GM18858 (cell line): ENCODE measurements around the gene MRPL11.

Source experiments
- ATAC-seq: cut with Tn5 transposase; IDR thresholded peaks from one replicate; pipeline ENCODE4 v1.9.1; 2021; ENCODE audit not compliant: unreplicated experiment

Gene MRPL11

DNA sequence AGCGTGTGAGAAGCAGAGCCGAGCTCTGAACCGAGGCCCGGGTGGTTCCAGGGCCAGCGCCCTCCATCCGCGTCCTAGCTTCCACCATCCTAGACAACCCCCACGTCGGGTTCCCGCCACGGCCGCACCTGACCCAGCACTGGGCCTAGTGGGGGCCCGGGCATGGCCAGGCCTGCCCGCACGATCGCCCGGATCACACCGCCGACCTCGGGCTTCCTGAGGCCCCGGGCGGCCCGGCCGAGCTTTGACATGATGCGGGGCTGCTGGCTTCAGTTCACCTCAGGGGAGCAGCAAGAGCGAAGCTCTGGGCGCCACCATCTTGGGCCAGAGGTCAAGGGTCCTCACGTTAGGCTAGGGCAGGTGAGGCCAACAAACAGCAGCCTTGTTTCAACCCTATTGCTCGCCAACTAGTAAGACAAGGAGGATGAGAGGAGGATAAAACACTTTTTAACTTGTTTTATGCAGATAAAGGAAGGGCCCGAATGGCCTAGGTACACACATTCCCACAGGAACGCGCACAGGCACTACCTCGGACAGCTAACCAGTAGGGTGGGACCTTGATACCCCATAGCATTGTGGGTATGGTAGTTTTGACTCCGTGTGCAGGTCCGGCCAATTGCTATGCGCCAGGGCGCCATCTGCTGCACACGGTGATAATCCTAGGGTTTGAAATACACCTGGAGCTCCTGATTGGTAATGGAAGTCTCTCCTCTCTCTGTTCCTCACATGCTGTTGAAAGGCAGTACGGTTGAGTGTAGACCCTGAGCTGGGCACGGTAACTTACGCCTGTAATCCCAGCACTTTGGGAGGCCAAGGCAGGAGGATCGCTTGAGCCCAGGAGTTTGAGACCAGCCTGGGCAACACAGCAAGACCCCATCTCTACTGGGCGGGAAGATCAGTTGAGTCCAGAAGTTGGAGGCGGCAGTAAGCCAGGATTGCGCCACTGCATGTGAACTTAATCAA is at the start of gene MRPL11:
MRPL11 (minus strand) TSS at position 345 of the 963 bp plus-strand sequence; CDS start at position 251, 94 bp downstream.
- ATAC-seq = peak; percentile 88

DNA sequence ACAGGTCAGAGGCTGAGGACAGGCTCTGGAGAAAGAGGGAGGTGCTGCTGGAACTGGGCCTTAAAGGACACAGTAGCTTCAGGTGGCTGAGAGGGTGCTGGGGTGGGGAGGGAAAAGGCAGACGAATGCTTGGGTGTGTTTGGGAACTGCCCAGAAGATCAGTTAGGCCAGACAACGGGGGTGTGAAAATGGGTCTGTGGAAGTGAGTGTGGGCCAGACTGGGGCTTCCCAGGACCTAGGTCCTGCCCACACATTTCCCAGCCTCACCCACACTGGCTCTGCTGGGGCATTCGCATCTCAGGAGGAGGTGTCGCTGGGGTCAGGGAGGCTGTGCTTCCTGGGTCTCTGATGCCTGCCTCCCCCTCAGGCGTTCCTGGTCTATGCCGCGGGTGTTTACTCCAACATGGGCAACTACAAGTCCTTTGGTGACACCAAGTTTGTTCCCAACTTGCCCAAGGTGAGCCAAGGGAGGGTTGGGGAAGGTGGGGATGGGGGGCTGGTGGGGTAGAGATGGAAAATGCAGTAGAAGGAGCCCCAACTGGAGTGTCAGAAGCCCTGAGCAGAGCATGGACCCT is 46.2 kb upstream of the MRPL11 start:
- no peak for ATAC-seq

DNA sequence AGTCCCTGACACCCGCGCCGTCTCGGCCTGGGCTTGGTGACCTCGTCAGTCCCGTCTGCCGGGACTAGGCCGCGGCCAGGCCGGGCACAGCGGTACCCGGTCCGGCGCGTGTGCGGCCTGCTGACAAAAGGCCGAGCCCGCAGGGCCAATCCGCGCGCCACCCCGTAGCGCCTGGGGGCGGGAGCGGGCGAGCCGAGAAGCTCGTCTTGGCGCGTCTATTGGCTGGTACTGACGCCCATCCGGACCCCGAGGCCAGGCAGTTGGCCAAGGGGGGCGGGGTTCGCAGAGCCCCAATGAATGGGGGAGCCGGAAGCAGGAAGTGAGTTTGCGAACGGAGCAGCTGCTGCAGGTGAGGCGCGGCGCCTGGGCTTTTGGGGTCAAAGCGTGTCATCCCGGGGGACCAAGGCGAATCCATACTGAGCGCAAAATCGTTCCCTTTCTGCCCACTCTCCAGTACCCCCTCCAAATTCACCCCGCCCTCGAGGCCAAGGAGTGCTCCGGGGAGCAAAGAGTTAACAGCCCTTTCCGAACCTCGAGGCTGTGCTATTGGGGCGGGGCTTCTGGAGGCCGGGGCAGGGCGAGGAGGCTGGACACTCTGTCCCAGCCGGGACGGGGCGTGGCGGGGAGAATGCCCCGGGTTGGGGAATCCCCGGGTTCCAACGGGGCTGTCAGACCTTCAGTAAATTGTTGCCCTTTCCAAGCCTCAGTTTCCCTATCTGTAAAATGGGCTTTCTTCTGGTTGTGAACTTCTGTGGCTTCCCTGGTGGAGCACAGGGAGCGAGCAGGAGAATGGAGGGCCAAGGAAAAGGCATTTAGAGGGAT is 41.7 kb upstream of the MRPL11 start, which contains the start of gene DPP3:
DPP3 (plus strand) TSS at position 318 of the 822 bp plus-strand sequence. CDS start 1,767 bp downstream, outside the sequence.
- ATAC-seq = peak; percentile 72

DNA sequence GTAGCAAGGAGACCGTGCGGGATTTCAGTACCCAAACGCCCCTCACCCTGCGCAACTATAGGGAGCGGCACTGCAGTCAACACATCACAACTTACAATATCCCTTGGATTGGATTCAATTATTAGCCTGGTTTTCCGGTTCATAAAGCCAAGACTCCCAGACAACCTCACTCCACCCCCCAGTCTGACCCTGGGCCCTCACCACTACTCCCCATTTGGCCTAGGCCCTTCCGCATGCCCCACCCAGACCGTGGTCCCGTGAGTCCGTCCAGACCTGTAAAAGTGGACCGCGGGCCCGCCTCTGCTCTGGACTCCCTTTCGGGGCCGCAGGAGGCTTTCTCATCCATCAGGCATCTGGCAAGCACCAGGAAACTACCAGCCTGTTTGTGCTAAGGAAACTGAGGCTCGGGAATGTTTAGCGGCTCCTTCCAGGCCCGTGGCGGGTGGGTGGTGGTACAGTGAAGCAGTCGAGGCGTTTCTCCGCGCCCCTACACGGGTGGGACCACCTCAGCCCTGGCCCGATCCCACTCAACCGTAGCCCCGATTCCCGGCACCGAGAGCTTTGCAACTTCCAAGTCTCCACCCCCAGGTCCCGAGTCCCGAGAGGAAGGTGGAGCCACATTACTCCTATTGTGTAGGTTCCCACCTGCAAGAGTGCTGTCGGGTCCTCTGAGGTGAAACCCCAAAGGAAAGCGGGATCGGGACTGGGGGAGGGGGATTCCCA is 40.9 kb upstream of the MRPL11 start:
- no peak for ATAC-seq

DNA sequence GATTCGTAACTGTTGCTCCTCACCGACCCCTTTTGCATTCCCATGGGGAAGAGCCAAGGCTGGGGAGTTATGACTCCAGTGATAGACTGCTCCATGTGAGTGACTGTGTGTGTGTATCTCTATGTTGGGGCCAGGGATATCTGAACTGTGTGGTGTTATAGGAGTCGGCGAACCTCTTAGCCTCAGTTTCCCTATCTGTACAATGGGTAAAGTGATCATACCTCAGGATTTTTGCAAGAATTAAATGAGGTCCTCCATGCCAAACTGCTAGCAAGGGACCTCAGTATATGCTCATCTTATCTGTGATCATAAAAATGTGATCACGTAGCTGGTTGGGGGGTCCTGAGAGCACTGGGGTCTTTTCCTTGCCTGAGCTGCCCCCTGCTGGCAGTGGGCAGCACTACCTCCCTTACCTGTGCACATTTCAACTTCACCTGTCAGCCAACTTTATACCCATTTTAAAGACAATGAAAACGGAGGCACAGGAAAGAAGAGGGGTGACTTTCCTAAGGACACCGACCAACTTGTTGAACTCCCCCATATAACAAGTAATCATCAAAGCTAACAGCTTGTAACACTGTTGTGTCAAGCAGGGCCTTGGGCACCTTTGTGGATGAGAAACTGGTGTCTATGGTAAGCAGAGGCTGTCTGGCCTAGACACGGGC is 40.2 kb upstream of the MRPL11 start:
- ATAC-seq = no peak

DNA sequence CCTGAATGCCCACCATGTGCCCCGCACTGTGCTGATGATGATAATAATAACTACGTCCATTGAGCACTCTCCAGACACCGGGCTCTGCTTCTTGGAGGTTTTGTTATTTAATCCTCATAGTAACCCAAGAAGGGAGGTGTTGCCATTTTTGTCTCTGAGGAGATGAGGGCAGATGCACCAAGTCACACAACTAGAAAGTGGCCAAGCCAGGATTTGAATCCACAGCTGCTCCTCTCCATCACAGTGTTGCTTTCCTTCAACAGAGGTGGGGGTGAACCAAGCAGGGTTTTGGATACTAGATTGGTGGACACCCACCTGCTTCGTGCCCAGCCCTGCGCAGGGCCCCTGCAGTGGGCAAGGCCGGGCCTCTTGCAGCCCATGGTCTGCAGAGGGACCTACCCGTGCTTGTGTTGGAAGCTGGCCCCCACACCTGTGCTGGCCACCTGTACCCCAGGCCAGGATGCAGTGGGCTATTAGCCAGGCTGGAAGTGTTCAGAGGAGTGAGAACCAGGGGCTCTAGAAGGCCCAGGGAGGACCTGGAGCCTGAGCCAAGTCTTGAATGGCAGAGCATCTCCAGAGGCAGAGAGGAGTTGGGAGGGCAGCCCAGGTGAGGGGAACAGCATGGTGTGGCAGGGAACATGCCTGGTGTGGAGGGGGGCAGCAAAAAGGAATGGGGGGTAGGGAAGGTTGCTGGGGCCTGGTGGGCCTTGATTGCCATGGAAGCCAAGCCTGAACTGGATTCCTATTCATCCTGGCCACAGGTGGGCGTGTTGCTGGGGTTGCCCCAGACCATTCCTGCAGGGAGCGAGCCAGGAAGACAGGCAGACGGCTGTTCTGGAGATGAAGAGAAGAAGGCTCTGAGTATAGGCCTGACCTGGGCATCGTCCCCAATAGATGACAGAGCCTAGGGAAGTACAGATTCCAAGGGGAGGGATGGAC is 38.9 kb upstream of the MRPL11 start:
- no peak for ATAC-seq

DNA sequence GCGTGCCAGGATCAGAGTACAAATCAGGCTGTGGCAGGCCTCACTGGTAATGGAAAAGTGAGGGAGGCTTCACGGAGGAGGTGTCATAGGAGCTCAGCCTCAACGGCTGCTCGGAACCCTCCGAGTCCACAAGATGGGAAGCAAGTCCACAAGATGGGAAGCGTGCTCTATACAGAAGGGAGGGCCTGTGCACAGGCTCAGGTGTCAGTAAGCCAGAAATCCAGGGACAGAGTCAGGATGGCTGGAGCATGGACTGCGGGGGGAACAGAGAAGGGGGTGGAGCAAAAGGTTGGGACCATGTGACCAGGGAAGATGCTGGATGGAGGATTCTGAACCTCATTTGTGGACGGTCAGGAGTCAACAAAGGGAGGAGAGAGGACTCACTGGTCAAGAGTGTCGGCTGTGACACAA is 38.2 kb upstream of the MRPL11 start:
- no peak for ATAC-seq

DNA sequence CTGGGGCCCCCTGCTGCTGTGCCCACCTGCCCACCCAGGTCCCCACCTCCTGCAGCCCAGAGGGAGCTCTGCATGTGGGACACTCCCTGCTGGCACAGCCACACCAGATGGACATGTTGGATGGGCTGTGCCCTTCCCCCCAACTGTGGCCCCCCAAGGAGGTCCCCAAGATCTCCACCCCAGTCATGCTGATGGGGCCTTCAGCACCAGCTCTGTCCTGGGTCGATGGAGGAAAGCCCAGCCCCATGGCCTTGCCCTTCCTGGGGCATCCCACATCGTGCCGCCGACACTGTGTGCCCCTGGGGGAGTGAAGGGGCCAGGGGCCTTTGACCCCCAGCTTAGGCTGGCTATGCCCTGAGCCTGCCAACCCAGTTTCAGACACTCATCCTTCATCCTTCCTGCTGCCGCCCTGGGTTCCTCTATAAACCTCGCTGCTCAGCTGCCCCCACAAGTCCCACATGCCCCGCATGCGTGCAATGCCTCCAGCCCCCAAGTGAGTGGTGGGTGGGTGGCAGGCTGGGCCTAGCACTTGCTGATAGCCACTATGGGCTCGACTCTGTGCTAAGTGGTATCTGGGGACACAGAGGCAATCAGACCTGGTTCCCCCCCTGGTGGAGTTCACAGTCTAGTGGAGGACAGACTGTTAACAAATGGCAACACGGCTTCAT is 37.7 kb upstream of the MRPL11 start:
- ATAC-seq = no peak

DNA sequence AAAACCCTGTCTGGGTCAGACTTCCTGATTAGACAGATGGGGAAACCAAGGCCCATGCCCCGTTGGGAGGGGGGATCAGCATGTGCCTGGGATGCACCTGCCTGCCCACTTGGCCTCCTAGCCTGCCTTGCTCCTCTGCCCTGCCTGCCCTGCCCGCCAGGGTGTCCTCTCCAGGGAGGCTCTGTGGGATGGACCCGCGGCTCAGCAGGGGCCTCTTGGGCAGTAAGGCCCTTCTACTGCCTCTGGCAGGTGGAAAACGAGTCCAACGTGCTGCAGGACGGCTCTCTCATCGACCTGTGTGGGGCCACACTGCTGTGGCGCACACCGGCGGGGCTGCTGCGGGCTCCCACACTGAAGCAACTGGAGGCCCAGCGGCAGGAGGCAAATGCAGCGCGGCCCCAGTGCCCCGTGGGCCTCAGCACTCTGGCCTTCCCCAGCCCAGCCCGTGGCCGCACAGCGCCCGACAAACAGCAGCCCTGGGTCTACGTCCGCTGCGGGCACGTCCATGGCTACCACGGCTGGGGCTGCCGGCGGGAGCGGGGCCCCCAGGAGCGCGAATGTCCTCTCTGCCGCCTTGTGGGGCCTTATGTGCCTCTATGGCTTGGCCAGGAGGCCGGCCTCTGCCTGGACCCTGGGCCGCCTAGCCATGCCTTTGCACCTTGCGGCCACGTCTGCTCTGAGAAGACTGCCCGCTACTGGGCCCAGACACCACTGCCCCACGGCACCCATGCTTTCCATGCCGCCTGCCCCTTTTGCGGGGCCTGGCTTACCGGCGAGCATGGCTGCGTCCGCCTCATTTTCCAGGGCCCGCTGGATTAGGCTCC is 36.9 kb upstream of the MRPL11 start:
- ATAC-seq = no peak

DNA sequence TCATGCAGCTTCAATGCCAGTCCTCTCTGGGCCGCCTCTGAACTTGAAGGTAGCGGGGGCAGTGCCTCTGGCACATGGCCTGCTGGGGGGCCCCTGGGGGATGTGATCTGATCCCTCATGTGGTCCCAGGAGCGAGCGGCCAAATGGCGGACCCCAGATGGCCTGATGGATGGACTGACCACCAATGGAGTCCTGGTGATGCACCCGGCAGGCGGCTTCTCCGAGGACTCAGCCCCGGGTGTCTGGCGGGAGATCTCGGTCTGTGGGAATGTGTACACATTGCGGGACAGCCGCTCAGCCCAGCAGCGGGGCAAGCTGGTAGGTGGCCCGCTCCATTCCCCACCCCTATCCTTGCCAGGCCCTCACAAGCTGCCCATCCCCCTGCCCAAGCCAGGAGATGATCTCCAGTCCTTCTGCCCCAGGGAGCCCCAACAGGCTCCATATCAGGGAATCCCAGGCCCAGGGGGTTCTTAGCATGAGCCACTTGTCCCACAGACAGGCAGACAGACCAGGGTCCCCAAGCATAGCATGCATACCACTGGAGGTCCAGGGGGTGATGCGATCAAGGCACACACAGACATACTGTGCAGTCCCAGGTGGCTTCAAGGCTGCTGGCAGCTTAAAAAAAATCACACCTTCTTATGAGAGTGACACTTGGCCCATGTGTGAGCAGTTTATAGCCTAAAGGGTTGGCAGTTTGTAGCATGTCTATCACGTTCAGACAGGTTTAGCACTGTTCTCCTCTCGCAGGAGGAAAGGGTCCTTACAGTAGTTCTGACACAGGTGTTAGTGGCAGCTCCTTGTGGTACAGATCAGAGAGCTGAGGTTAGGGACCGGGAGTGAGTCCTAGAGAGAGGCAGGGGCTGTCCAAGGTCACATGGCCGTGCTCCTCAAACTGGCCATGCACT is 35.2 kb upstream of the MRPL11 start:
- no peak for ATAC-seq

DNA sequence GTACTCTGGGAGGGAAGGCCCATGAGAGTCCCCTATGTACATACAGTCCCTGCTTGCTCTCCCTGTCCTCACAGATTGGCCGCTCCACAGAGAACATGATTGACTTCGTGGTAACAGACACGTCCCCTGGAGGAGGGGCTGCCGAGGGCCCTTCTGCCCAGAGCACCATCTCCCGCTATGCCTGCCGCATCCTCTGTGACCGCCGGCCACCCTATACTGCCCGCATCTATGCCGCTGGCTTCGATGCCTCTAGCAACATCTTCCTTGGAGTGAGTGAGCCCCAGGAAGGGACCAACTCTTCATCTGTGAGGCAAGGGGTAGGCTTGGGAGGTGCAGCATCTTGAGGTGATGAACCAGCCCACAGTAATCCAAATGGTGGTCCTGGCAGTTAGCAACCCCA is 34.5 kb upstream of the MRPL11 start:
- no peak for ATAC-seq

DNA sequence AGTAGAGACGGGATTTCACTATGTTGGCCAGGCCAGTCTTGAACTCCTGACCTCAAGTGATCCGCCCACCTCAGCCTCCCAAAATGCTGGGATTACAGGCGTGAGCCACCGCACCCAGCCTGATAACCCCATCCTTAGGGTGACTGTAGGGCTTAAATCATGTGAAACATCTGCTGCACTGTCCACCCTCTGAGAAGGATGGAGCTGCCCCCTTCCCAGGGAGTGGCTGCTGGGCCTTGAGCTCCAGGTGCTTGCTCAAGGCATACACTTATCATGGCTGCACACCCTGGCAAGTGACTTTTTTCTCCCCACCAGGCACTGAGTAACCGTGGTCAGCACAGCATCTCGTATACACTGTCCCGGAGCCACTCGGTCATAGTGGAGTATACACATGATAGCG is 33.4 kb upstream of the MRPL11 start:
- ATAC-seq = no peak

DNA sequence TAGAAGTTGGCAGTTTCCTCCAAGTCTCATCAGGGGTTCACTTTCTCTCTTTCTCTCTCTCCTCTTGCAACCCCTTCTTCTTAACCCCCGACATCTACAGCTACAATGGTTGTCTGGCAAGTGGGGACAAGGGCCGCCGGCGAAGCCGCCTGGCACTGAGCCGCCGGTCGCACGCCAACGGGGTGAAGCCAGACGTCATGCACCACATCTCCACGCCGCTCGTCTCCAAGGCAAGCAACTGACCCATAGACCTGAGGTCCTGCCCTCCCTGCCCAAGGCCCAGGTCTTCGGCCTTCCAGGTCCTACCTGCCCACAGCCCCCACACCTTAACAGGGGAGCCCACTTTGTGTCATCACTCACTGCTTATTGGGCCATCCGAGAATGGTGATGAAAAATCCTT is 32.5 kb upstream of the MRPL11 start:
- ATAC-seq = no peak

DNA sequence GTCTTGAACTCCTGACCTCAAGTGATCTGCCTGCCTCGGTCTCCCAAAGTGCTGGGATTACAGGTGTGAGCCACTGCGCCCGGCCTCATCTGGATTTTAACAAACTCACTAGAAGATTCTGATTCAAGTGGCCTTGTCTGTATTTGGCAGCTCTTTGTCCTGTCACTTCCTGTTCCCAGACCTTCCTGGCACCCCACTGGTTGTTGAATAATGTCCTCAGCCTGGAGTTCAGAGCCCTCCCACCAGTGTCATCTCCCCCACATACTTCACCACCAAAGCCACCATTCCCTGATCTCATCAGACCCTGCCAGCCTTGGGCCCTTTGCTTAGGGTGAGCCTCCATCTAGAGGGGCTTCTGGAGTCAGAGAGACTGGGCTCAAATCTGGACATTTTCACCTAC is 31.4 kb upstream of the MRPL11 start:
- ATAC-seq = no peak

DNA sequence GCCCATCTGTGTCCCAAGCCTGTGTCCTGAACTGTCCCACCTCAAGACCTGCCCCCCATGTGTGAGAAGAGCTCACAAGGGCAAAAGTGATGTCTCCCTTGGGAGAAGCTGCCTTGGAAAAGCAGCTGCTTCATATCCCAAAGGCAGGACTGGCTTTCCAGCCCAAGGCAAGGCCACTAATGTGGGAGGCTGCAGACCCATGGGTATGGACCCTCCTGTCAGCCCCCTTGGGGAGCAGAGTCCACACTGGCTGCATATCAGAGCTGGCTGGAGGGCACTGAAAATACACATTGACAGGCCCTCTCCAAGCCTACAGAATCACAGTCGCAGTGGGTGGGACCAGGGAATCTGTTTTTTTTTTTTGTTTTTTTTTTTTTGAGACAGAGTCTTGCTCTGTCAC is 30.8 kb upstream of the MRPL11 start:
- ATAC-seq = no peak

DNA sequence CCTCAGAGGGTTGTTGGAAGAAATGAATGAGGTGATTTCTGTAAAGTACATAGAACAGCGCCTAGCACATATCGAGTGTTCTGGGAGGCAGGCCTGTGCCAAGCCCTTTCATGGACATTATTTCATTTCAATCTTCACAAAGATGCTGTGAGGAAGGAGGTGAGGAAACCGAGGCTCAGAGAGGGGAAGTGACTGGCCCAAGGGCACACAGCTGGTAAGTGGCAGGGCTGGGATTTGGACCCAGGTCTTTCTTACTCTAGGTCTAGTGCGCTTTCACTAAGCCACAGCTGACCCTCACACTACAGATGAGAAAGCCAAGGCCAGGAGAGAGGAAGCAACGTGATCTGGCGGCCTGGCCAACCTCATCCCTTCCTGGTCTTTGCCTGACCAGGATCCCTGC is 30.0 kb upstream of the MRPL11 start:
- ATAC-seq = no peak

DNA sequence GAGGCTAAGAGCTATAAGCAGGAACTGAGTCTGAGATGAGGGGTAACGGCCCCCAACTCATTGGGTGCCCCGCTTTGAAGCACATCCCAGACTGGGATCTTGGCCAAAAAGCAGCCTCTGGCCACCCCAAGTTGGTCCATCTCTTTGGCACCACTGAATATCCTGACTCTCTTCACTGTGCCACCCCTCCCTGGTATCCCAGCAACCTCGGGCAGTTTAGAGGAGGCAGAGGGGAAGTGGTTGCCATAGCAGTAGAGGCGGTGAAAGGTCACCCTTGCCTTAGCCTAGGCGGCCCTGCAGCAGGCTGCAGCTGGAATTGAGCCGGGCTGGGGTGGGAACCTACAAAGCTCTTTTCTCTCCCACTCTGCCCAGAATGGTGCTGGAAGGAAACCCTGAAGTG is 29.1 kb upstream of the MRPL11 start:
- ATAC-seq = no peak
